NCI-H82 (cell line): ENCODE results near the gene PRPSAP2.
"Not testable (repeated sequence)": the region's sequence is repeated elsewhere in the genome, so short reads cannot be mapped to it uniquely, and the experiment has no call there.

Experiments used
- DNase-seq: peaks from one replicate; lab custom pipeline; 2025; lab: John Stamatoyannopoulos, UW

PRPSAP2 gene

DNA sequence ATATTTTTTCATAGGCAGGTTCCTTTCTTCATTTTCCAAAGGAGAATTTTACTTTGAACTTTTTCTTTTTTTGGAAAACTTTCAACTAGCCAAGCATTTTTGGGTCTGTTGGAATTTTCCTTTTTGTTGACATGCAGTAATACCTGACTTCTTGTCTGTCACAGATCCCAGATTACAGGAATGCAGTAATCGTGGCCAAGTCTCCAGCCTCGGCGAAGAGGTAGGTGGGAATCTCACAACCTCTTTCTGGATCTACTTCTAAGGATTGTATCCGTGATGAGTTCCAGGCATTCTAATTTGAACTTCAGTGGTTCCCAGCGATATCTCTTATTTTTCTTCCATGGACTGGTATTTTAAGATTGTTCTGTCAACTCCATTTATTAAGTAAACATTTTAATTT is 31.7 kb downstream of the PRPSAP2 start:
- no peak for DNase-seq

DNA sequence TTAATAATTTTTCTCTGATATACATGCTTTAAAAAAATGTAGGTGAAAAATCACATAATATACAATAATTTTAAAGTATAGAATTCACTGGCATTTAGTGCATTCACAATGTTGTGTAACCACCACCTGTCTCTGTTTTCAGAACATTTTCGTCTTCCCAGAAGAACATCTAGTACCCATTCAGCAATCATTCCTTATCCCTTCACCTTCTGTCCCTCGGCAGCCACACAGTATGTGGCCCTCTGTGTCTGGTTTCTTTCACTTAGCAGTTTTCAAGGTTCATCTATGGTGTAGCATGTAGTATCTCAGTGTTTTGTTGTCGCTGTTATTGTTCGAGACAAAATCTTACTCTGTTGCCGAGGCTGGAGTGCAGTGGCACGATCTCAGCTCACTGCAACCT is 33.6 kb downstream of the PRPSAP2 start:
- no peak for DNase-seq

DNA sequence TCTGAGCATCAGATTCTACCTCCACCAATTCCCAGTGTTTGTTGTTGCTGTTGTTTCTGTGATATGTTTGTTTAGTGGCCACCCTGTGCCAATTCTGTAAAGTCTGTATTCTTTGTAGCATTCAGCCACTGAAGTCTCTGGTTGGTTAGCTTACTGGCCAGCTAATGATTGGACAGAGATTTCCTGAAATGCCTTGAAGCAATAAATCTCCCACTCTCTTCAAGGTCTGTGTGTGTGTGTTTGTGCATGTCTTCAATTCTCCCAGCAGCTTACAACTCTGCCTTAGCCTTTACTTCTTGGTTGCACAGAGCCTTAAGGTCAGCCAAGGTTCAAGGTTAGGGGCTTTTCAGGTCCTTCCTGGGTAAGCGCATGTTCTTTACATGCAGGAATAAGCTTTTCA is 38.2 kb downstream of the PRPSAP2 start:
- no peak for DNase-seq

DNA sequence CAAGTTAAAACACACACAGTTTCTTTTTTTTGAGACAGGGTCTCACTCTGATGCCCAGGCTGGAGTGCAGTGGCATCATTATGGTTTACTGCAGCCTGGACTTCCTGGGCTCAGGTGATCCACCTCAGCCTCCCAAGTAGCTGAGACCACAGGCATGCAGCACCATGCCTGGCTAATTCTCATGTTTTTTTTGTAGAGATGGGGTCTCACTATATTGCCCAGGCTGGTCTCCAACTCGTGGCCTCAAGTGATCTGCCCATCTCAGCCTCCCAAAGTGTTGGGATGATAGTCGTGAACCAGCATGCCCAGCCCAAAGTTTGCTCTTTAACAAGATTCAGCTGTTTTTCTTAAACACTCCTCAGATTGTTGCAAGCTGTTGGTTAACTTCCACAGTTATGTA is 39.0 kb downstream of the PRPSAP2 start:
- no peak for DNase-seq

DNA sequence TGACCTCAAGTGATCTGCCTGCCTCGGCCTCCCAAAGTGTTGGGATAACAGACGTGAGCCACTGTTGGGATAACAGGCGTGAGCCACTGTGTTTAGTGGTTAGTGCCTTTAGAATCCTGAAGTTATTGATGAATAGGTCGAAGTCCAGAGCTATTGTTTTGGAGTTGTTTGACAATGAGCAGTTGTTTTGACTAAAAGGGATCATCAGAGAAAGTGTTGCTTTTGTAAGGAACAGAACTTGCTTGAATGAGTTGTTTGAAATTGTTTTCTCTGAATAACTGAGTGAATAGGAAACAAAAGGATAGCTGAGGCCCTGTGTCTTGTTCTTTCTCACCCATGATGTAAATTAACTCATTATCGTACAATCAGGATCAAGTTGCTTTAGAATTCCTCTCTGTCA is 46.6 kb downstream of the PRPSAP2 start:
- no peak for DNase-seq

- no peak for DNase-seq
Observed at GRCh38 chr17:18905226-18905625, 47.3 kb downstream of the PRPSAP2 start.

DNA sequence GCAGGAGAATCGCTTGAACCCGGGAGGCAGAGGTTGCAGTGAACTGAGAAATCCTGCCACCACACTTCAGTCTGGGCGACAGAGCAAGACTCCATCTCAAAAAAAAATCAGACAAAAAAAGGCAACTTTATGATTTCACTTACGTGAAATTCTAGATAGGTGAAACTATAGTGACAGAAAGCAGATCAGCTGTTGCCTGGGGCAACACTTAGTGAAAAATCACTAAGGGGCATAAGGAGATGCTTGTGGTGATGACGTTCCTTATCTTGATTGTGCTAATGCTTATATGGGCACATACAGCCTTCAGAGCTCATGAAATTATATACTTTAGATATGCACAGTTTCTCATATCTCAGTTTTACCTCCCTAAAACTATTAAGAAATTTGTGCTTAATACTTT is 52.4 kb downstream of the PRPSAP2 start:
- no peak for DNase-seq

GRCh38 chr17:18910881-18911280 is 53.0 kb downstream of the PRPSAP2 start:
- no peak for DNase-seq

DNA sequence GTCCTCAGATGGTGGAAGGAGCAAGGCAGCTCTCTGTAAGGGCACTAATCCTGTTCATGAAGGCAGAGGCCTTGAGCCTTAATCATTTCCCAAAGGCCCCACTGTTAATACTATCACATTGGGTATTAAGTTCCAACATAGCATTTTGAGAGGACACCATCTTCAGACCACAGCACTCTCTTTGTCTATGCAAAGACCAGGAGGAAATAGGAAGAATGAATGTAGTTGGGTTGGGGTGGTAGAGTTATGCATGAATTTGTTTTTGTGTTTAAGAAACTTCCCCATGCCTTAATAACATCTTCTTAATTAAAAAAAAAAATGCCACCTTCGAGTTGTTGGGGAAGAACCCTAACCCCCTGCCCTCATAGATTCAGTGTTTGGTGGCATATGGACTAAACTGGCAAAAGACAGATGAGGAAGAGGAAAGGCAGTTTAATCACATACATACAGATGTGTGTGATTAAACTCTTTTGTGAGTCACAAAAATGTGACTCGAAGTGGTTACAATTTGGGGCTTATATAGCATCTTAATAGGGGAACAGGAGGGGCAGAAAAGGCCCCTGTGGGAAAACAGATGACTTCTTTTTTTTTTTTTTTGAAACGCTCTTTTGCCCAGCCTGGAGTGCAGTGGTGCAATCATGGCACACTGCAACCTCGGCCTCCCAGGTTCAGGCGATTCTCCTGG is 59.0 kb downstream of the PRPSAP2 start:
- DNase-seq = no peak

GRCh38 chr17:18917506-18918032 is 59.6 kb downstream of the PRPSAP2 start:
- DNase-seq = no peak

DNA sequence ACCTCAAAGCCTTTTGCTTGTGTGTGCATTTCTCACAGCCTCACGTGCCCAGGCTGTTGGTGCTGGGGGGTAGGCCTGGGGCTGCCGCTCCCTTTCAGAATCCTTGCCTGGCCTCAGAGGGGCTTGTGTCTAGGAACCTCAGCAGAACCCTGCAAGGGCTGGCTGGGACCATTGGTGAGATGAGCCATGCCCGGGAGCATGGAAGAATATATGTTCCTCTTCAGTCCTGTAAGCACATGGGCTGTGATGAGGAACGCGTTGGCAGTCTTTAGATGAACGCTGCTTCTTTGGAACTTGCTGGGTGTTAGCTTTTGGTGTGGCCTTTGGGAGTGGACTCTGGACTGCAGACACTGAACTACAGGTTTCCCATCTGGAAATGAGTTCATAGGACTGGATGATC is 62.0 kb downstream of the PRPSAP2 start:
- no peak for DNase-seq

DNA sequence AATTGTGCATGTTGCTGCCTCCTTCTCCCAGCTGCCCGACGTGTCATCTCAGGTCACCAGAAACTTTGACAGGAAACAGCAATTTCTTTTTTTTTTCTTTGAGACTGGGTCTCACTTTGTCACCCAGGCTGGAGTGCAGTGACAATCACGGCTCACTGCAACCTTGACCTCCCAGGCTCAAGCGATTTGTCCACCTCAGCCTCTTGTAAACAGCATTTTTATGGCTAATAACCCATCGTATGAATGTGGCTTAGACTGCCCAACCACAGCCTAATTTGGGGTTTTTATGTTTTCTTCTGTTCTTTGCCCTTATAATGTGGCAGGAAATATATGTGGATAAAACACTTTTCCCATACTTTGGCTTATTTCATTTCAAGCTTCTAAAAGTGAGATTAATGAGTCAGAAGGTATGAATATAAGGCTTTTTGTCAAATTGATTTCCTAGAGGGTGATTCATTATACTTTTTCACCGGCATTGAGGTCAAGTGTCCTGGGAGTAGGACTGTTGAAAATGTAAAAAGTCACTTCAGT is 63.0 kb downstream of the PRPSAP2 start:
- no peak for DNase-seq

DNA sequence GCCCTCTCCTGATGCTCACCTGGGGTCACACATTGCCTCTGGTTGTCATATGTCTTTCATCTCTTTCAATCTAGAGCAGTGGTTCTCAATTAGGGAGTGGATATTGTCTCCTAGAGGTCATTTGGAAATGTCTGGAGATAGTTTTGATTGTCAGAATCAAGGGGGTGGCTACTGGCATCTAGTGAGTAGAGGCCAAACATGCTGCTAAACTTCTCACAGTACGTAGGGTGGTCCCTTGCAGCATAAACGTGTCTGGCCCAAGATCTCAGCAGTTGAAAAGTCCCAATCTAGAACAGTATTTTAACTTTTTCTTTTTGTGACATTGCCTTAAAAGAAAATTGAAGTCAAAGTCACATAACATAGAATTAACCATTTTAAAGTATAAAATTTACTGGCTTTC is 63.6 kb downstream of the PRPSAP2 start:
- no peak for DNase-seq

- no peak for DNase-seq
Observed at GRCh38 chr17:18921912-18922451, 64.1 kb downstream of the PRPSAP2 start.

GRCh38 chr17:18922596-18922995 is 64.7 kb downstream of the PRPSAP2 start:
- DNase-seq = not testable (repeated sequence)

- DNase-seq = no peak
Observed at GRCh38 chr17:18925187-18925586, 67.3 kb downstream of the PRPSAP2 start.

DNA sequence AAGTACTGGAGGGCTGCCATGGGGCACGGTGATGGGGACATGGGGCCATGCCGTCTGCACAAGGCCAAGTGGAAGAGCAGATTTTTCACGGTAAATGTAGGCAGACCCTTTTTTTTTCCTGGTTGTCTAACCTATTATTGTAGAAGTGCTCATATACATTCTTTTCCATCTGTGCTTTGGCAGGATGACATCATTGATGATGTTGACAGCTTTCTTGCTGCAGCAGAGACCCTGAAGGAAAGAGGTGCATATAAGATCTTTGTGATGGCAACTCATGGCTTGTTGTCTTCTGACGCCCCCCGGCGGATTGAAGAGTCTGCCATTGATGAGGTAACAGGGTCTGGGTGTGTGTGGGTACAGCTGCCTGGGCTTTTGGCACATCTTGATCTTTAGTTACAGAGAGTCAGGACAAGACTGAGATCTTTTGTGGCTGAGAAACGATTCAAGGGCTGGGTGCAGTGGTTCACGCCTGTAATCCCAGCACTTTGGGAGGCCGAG is 70.7 kb downstream of the PRPSAP2 start:
- DNase-seq = no peak

DNA sequence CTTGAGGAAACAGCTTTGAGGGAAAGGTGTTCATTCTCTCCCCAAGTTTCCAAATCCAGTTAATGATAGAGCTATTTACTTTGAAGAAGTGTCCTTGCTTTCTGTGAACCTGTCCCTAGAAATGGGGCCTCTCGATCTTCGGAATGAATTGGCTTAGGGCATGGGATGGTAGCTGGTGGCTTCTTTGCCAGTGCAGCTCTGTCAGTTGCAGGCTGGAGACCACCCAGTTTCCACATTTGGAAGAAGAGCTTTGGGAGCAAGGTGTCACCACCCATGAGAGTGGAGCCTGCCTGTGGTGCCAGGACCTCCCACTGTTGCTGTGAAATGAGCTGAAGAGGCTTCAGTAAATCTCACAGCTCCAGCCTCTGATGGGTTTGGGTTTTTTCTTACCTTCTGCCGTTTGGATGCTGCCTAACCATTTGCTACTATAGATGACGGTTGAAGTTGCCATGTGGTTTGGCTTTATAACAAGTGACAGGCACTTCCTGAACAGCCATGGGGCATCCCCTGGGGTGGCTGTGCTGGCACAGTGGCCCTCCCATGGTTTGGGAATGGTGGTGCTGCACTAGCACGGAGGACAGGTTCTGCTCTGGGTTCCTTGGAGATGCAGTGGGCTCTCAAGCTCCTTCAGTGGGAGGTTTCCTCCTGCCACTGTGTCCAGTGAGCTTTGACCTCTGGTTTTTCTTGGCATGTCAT is 74.6 kb downstream of the PRPSAP2 start:
- DNase-seq = no peak

DNA sequence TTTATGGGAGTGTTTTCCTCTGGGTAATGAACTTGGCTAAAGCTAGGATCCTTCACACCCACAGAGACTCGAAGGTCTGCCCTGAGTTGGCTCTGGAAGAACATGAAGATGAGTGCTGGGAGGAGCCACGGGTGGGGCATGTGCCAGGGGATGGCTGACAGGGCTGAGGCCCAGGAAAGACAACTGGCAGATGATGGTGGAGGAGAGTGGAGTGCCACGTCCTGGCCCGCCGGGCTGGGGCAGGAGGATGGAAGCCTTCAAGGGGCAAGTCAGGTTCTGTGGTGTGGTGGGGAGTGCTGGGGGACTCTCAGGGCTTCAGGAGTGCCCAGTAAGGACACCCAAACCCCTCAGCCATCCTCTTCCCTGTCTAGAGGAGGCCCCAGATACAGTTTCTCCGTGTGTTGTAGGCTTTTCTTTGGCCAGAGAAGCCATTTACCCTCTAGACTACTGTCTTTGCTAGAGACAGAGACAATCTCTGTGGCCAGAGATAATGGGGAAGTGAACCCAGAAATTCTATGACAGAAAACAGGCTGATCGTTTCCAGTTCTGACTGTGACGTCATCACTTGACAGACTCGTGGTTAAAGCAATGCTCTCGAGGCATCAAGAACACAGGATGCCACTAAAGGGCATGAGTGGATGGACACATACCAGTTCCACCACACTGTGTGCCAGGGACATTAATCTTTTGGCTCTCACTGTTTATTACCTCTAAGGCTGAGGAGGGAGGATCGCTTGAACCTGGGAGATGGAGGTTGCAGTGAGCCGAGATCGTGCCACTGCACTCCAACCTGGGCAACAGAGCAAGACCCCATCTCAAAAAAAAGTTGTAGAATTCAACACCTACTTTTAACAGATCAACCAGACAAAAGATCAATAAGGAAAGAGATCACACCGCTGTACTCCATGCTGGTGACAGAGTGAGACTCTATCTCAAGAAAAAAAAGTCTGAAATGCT is 75.4 kb downstream of the PRPSAP2 start:
- DNase-seq = no peak

GRCh38 chr17:18937981-18938691 is 80.2 kb downstream of the PRPSAP2 start:
- no peak for DNase-seq

- no peak for DNase-seq
Observed at GRCh38 chr17:18938692-18939023, 80.7 kb downstream of the PRPSAP2 start.
